HepG2 (cell line): ENCODE data around the gene OSBPL2. TPM values are rescaled to one million over a fixed set of nuclear protein-coding genes. Genes with fewer than 3 reads are reported as not detected.

Experiments used
- BHLHE40 ChIP-seq: IDR thresholded peaks from 2 replicates; pipeline ENCODE4 v1.6.1; 2011; ENCODE audit warnings: low read length, improper control_type of control experiment
- E2F5 ChIP-seq: sonication (generic); formaldehyde crosslinking; conservative IDR thresholded peaks from 2 replicates; pipeline ENCODE4 v1.4.0; 2020; ENCODE audit warnings: missing genetic modification reagents
- FOSL2 ChIP-seq: sonication (generic); formaldehyde crosslinking; IDR thresholded peaks from 2 replicates; pipeline ENCODE4 v1.4.0; 2020; ENCODE audit warnings: missing genetic modification reagents
- FOXO4 ChIP-seq: sonication (generic); formaldehyde crosslinking; conservative IDR thresholded peaks from 2 replicates; pipeline ENCODE4 v1.8.1; 2023; ENCODE audit warnings: missing genetic modification reagents
- GABPA ChIP-seq, 2 experiments: IDR thresholded peaks; 2 replicates each; pipeline ENCODE4 v1.6.1; 2011 to 2016; ENCODE audit warnings: low read depth in 2 of 2, low read length in 1 of 2, missing biosample characterization in 1 of 2, missing genetic modification characterization in 1 of 2
- GMEB1 ChIP-seq: sonication (generic); formaldehyde crosslinking; IDR thresholded peaks from 2 replicates; pipeline ENCODE4 v1.5.1; 2020; ENCODE audit warnings: missing genetic modification reagents, mild to moderate bottlenecking, borderline replicate concordance
- GPN1 ChIP-seq: sonication (generic); formaldehyde crosslinking; IDR thresholded peaks from 2 replicates; pipeline ENCODE4 v1.5.1; 2020; ENCODE audit warnings: missing genetic modification reagents, borderline replicate concordance
- IRF1 ChIP-seq: sonication (generic); formaldehyde crosslinking; IDR thresholded peaks from 2 replicates; pipeline ENCODE4 v1.4.0; 2020; ENCODE audit warnings: low read depth, mild to moderate bottlenecking, missing genetic modification reagents
- MTA1 ChIP-seq: sonication (generic); formaldehyde crosslinking; IDR thresholded peaks from 2 replicates; pipeline ENCODE4 v1.4.0; 2020; ENCODE audit warnings: missing genetic modification reagents, mild to moderate bottlenecking, borderline replicate concordance
- RAD21 ChIP-seq: fragments of 450-650 bp; formaldehyde crosslinking; IDR thresholded peaks from 2 replicates; pipeline ENCODE4 v1.5.0; 2020; ENCODE audit warnings: mild to moderate bottlenecking
- ZBTB40 ChIP-seq, 2 experiments: fragments of 450-650 bp in 1 of 2; sonication (generic) in 1 of 2; formaldehyde crosslinking in 1 of 2; IDR thresholded peaks; 2 replicates each; pipeline versions ENCODE4 v1.6.1 to v1.8.0; 2016 to 2022; ENCODE audit warnings: antibody characterized with exemption in 1 of 2, mild to moderate bottlenecking in 1 of 2, missing genetic modification reagents in 1 of 2
- ZNF136 ChIP-seq: sonication (generic); formaldehyde crosslinking; IDR thresholded peaks from 2 replicates; pipeline ENCODE4 v1.8.1; 2022; ENCODE audit warnings: low read depth, mild to moderate bottlenecking, moderate library complexity, missing genetic modification reagents
- ZNF768 ChIP-seq: sonication (generic); formaldehyde crosslinking; IDR thresholded peaks from 2 replicates; pipeline ENCODE4 v1.4.0; 2020; ENCODE audit warnings: missing genetic modification reagents
- polyA plus RNA-seq, 8 experiments: library from polyadenylated mRNA; depleted of rRNA in 3 of 8; stranded (reverse) in 7 of 8; unstranded in 1 of 8; fragments of >200 nt; fragmentation: Illumina TruSeq in 4 of 8; extraction: Trizol in 4 of 8; gene quantifications; 2 replicates each; pipeline versions ENCODE4 v1.2.1 to v1.2.3, GENCODE V29; 2011 to 2016; ENCODE audit warnings: low read depth in 4 of 8, missing spikeins in 1 of 8, mixed read lengths in 1 of 8; ENCODE audit not compliant: insufficient read depth in 1 of 8
- total RNA-seq, 5 experiments: library from RNA; depleted of rRNA; stranded (reverse); fragments of >200 nt; fragmentation: Illumina TruSeq; extraction: Trizol; gene quantifications; 2 replicates each; pipeline ENCODE4 v1.2.3, GENCODE V29; 2016; ENCODE audit warnings: low read depth in 1 of 5

OSBPL2 gene
- total and polyA plus RNA-seq, 2 of the 13 experiments (the other 11 are each of a cell fraction or from before 2014, with no cell fraction given), result 18.5 to 37.4 TPM

- TF ChIP-seq ZNF136 (CRISPR knock-in tag), result 0 out of 2 replicates have a peak, but pooled peaks have one; percentile 39
- TF ChIP-seq FOSL2, result 0 out of 2 replicates have a peak, but pooled peaks have one; percentile 5
- no peak for TF ChIP-seq FOXO4 (CRISPR knock-in tag)
- TF ChIP-seq GMEB1 (CRISPR knock-in tag), result 0 out of 2 replicates have a peak, but pooled peaks have one; percentile 19
- no peak for TF ChIP-seq ZBTB40 (IDR thresholded peaks at IDR 0.05)
- TF ChIP-seq ZBTB40 (CRISPR knock-in tag; IDR thresholded peaks at IDR 0.05), result peak; percentile 47; the same call in 1 of the 2 replicates
- no peak for TF ChIP-seq GPN1
- TF ChIP-seq E2F5, result no peak
- TF ChIP-seq ZNF768 (CRISPR knock-in tag), result no peak
- TF ChIP-seq IRF1 (CRISPR knock-in tag), result no peak
- TF ChIP-seq GABPA (IDR thresholded peaks at IDR 0.05; ENCODE audit: low read depth, low read length), result no peak
- TF ChIP-seq GABPA (CRISPR knock-in tag; IDR thresholded peaks at IDR 0.05; ENCODE audit: low read depth), result peak; percentile 58
- 0 out of 2 replicates have a peak, but pooled peaks have one; percentile 52 for TF ChIP-seq MTA1
- no peak for TF ChIP-seq BHLHE40
- TF ChIP-seq RAD21 (CRISPR knock-in tag), result no peak
Measured at GRCh38 chr20:62305149-62305764, 66.9 kb downstream of the OSBPL2 start (continued).
